ENCODE results near the gene TNFRSF6B.

The TNFRSF6B gene

GRCh38 chr20:63695424-63696305 lies 787 bp upstream of the TNFRSF6B start:
- DNase-seq (ENCODE audit: low read depth in 2 of 3, low spot score in 2 of 3): no peak

- no peak for DNase-seq (ENCODE audit: low read depth in 2 of 3, low spot score in 2 of 3)
Observed at GRCh38 chr20:63696306-63696627, 185 bp upstream of the TNFRSF6B start.

- no peak for DNase-seq (ENCODE audit: low read depth in 2 of 3, low spot score in 2 of 3)
Observed at GRCh38 chr20:63697357-63697867, 960 bp downstream of the TNFRSF6B start.

- no peak for DNase-seq (ENCODE audit: low read depth in 2 of 3, low spot score in 2 of 3)
Observed at GRCh38 chr20:63697868-63698545, 1.6 kb downstream of the TNFRSF6B start.

- DNase-seq (ENCODE audit: low read depth in 2 of 3, low spot score in 2 of 3): peak in 1 of 3 experiments; percentile 30
Observed at GRCh38 chr20:63698739-63699465, 2.5 kb downstream of the TNFRSF6B start.

- no peak for DNase-seq (ENCODE audit: low read depth in 2 of 3, low spot score in 2 of 3)
Observed at GRCh38 chr20:63699466-63700198, 3.2 kb downstream of the TNFRSF6B start.

GRCh38 chr20:63700199-63701050 lies 4.0 kb downstream of the TNFRSF6B start:
- DNase-seq (ENCODE audit: low read depth in 2 of 3, low spot score in 2 of 3): no peak

GRCh38 chr20:63701051-63701328 lies 4.5 kb downstream of the TNFRSF6B start:
- DNase-seq (ENCODE audit: low read depth in 2 of 3, low spot score in 2 of 3): no peak

GRCh38 chr20:63701329-63702035 lies 5.0 kb downstream of the TNFRSF6B start:
- no peak for DNase-seq (ENCODE audit: low read depth in 2 of 3, low spot score in 2 of 3)

- DNase-seq (ENCODE audit: low read depth in 2 of 3, low spot score in 2 of 3): no peak
Observed at GRCh38 chr20:63702036-63702665, 5.7 kb downstream of the TNFRSF6B start.

GRCh38 chr20:63702751-63703470 lies 6.5 kb downstream of the TNFRSF6B start:
- DNase-seq (ENCODE audit: low read depth in 2 of 3, low spot score in 2 of 3): no peak

GRCh38 chr20:63703471-63703975 lies 7.1 kb downstream of the TNFRSF6B start:
- no peak for DNase-seq (ENCODE audit: low read depth in 2 of 3, low spot score in 2 of 3)

GRCh38 chr20:63703976-63704748 lies 7.7 kb downstream of the TNFRSF6B start:
- DNase-seq (ENCODE audit: low read depth in 2 of 3, low spot score in 2 of 3): no peak

GRCh38 chr20:63704749-63705117 lies 8.3 kb downstream of the TNFRSF6B start:
- DNase-seq (ENCODE audit: low read depth in 2 of 3, low spot score in 2 of 3): no peak

GRCh38 chr20:63705232-63706026 lies 9.0 kb downstream of the TNFRSF6B start:
- no peak for DNase-seq (ENCODE audit: low read depth in 2 of 3, low spot score in 2 of 3)

GRCh38 chr20:63706027-63706695 lies 9.7 kb downstream of the TNFRSF6B start:
- DNase-seq (ENCODE audit: low read depth in 2 of 3, low spot score in 2 of 3): no peak
